HCT116 (cell line): ENCODE measurements around the gene ARL8B.

Experiments
- CTCF ChIP-seq, 3 experiments: fragments of 200-600 bp in 1 of 3; sonication (generic) in 1 of 3; IDR thresholded peaks in 2 of 3; conservative IDR thresholded peaks in 1 of 3; 2 replicates each; pipeline ENCODE4 v1.5.1; 2012 to 2017; ENCODE audit warnings: low read depth in 2 of 3, low read length in 2 of 3, antibody characterized with exemption in 1 of 3, borderline replicate concordance in 1 of 3, control low read depth in 1 of 3, mild to moderate bottlenecking in 1 of 3, mixed read lengths in 1 of 3, mixed run types in 1 of 3, moderate library complexity in 1 of 3; ENCODE audit not compliant: insufficient read depth in 1 of 3
- POLR2A ChIP-seq: IDR thresholded peaks from 2 replicates; pipeline ENCODE4 v1.7.0; 2011; ENCODE audit warnings: borderline replicate concordance; ENCODE audit not compliant: insufficient read depth, insufficient read length; ENCODE audit errors: extremely low read depth
- YY1 ChIP-seq: IDR thresholded peaks from 2 replicates; pipeline ENCODE4 v1.6.1; 2011; ENCODE audit warnings: low read length, low read depth, moderate library complexity, mild to moderate bottlenecking; ENCODE audit not compliant: insufficient replicate concordance; ENCODE audit errors: extremely low read depth

DNA sequence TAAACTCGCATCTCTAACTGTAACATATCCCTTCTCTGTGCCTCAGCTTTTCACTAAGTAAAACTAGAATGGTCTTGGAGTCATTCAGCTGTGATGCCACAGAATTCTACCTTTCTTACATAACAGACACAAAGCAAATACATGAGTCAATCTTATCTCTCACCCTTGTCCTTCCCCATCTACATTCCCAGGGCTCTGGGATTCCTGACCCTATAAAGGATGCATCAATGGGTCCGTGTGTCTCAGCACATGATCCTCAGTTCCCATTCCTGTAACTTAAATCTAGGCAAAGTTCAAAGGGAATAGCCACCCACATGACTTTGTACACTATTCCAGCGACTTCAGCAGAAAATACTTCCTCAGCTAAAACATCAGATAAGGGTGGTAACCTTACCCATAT, 11.8 kb upstream of the ARL8B start:
- TF ChIP-seq POLR2A (no peak), YY1 (no peak), CTCF (IDR thresholded peaks at IDR 0.05 in 2 of 3, conservative IDR thresholded peaks at IDR 0.05 in 1 of 3; ENCODE audit: borderline replicate concordance in 1 of 3, insufficient read depth in 1 of 3, low read depth in 2 of 3, low read length in 2 of 3) (no peak)
